Uterus (tissue), 2 donors: Measurements from ENCODE around the gene CYP4F3.

Source experiments
- POLR2A ChIP-seq, 2 donors: fragments of 450-650 bp; IDR thresholded peaks; one replicate each; pipeline ENCODE4 v1.6.1; 2016; ENCODE audit warnings: antibody characterized with exemption in 2 of 2, mild to moderate bottlenecking in 1 of 2, moderate library complexity in 1 of 2
- TF ChIP-seq, protein P1 (sequence below), 4 experiments: fragments of 200-600 bp in 2 of 4; fragments of 450-650 bp in 2 of 4; sonication (generic) in 2 of 4; IDR thresholded peaks; one replicate each; pipeline ENCODE4 v1.5.1; 2016 to 2019; ENCODE audit warnings: antibody characterized with exemption in 4 of 4, mild to moderate bottlenecking in 2 of 4, moderate library complexity in 1 of 4

DNA sequence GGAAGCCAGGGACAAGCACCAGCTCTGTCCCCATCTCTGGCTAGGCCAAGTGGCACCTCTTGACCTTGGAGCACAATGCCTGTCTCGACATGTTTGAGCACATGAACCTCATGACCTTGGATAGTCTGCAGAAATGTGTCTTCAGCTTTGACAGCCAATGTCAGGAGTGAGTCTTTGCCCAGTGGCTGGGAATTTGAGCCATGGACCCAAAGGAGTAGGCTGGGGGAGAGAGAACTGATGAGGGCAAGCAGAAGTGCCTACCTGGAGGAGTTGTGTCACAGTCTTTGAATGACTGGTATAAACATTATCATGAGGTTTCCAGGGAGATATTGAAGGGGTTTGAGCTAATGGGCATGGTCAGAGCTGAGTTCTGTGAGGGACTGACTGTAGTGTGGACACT lies 25.5 kb downstream of the CYP4F3 start:
- TF ChIP-seq, protein P1, sequence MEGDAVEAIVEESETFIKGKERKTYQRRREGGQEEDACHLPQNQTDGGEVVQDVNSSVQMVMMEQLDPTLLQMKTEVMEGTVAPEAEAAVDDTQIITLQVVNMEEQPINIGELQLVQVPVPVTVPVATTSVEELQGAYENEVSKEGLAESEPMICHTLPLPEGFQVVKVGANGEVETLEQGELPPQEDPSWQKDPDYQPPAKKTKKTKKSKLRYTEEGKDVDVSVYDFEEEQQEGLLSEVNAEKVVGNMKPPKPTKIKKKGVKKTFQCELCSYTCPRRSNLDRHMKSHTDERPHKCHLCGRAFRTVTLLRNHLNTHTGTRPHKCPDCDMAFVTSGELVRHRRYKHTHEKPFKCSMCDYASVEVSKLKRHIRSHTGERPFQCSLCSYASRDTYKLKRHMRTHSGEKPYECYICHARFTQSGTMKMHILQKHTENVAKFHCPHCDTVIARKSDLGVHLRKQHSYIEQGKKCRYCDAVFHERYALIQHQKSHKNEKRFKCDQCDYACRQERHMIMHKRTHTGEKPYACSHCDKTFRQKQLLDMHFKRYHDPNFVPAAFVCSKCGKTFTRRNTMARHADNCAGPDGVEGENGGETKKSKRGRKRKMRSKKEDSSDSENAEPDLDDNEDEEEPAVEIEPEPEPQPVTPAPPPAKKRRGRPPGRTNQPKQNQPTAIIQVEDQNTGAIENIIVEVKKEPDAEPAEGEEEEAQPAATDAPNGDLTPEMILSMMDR (IDR thresholded peaks at IDR 0.05): no peak
- no peak for TF ChIP-seq POLR2A (IDR thresholded peaks at IDR 0.05)
